HEK293T (cell line): ENCODE measurements around the gene GRAMD2B.

Source experiments
- ARNT ChIP-seq: fragments of 450-650 bp; IDR thresholded peaks from 2 replicates; pipeline ENCODE4 v1.6.1; 2017; ENCODE audit warnings: mild to moderate bottlenecking
- BHLHE40 ChIP-seq: fragments of 450-650 bp; IDR thresholded peaks from 2 replicates; pipeline ENCODE4 v1.6.1; 2016; ENCODE audit warnings: mild to moderate bottlenecking, moderate library complexity, borderline replicate concordance
- CTBP1 ChIP-seq: fragments of 450-650 bp; IDR thresholded peaks from 2 replicates; pipeline ENCODE4 v1.6.1; 2016; ENCODE audit warnings: borderline replicate concordance
- FOXA1 ChIP-seq: fragments of 450-650 bp; IDR thresholded peaks from 2 replicates; pipeline ENCODE4 v1.6.1; 2016; ENCODE audit warnings: mild to moderate bottlenecking
- FOXM1 ChIP-seq: fragments of 450-650 bp; IDR thresholded peaks from 2 replicates; pipeline ENCODE4 v1.6.1; 2017; ENCODE audit warnings: mild to moderate bottlenecking, borderline replicate concordance
- HDGF ChIP-seq: fragments of 450-650 bp; IDR thresholded peaks from 2 replicates; pipeline ENCODE4 v1.6.1; 2017; ENCODE audit warnings: antibody characterized with exemption, borderline replicate concordance
- L3MBTL2 ChIP-seq: fragments of 450-650 bp; conservative IDR thresholded peaks from 2 replicates; pipeline ENCODE4 v1.6.1; 2016; ENCODE audit warnings: mild to moderate bottlenecking
- LEF1 ChIP-seq: fragments of 450-650 bp; IDR thresholded peaks from 2 replicates; pipeline ENCODE4 v1.6.1; 2017; ENCODE audit warnings: mild to moderate bottlenecking, borderline replicate concordance
- NFRKB ChIP-seq: fragments of 450-650 bp; IDR thresholded peaks from 2 replicates; pipeline ENCODE4 v1.6.1; 2016; ENCODE audit warnings: mild to moderate bottlenecking, moderate library complexity
- SP1 ChIP-seq: fragments of 450-650 bp; IDR thresholded peaks from 2 replicates; pipeline ENCODE4 v1.6.1; 2017
- SUZ12 ChIP-seq: fragments of 450-650 bp; IDR thresholded peaks from 2 replicates; pipeline ENCODE4 v1.6.1; 2016; ENCODE audit warnings: mild to moderate bottlenecking
- TARDBP ChIP-seq: fragments of 450-650 bp; IDR thresholded peaks from 2 replicates; pipeline ENCODE4 v1.6.1; 2016
- ZNF384 ChIP-seq: fragments of 450-650 bp; IDR thresholded peaks from 2 replicates; pipeline ENCODE4 v1.6.1; 2016

DNA sequence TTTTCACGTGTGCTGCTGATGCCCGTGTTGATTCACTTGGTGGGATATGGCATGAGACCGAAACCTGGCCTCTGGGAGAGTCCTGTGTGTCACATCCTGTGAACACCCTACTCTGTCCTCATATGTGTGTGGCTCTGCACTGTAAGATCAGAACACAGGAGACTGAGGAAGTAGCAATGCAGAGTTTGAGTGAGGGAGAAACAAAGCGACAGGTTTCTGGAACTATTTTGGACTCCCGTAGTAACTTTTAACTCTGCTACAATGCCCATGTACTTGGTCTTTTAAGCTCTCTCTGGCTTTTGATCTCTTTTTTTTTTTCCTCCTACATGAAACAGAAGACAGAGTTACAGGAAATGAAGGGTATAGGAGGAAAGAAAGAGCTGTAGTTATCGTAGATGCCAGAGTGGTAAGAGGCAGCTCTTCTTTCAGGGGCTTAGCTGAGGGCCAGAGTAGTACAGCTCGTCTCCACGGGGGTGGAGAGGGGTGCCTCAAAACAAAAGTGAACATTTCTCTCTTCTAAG lies 26.6 kb downstream of the GRAMD2B start:
- TF ChIP-seq BHLHE40 (no peak), L3MBTL2 (no peak), SP1 (no peak), CTBP1 (no peak), ZNF384 (no peak), TARDBP (no peak), ARNT (no peak), NFRKB (no peak), SUZ12 (no peak), FOXM1 (no peak), HDGF (no peak), FOXA1 (no peak), LEF1 (no peak)
